H1 (cell line): ENCODE measurements around the gene PEX3. TPM values are rescaled to one million over a fixed set of nuclear protein-coding genes. Genes with fewer than 3 reads are reported as not detected.

Source experiments
- CTCF ChIA-PET: fragments of 300-600 bp; sonication (Branson Sonifier 250); formaldehyde crosslinking; loops from one replicate; lab custom pipeline; 2021; ENCODE audit not compliant: partially characterized antibody; lab: Charles Lee
- POLR2A ChIA-PET: fragments of 300-600 bp; sonication (Branson Sonifier 250); formaldehyde crosslinking; loops from one replicate; lab custom pipeline; 2021; ENCODE audit warnings: inconsistent platforms; ENCODE audit not compliant: partially characterized antibody; lab: Charles Lee
- DNase-seq, 2 experiments: peaks; one replicate each; pipeline versions ENCODE4 v3.0.0 to v3.0.0-alpha.2; 2010 to 2022; ENCODE audit warnings: low spot score in 2 of 2, low read depth in 1 of 2, mixed read lengths in 1 of 2
- FAIRE-seq: peaks from 2 replicates; lab custom pipeline; 2011; peaks lifted over from hg19 to GRCh38; lab: Jason Lieb, UNC
- H2AFZ ChIP-seq: 2 replicates; pipeline ENCODE4 v1.8.1; 2012; ENCODE audit warnings: low read length, inconsistent platforms
- H2AK5ac ChIP-seq: 2 replicates; pipeline ENCODE4 v1.6.1; 2013; ENCODE audit warnings: low read depth, low read length
- H2BK120ac ChIP-seq: replicated peaks from 2 replicates; pipeline ENCODE3; 2013; ENCODE audit warnings: low read depth, low read length, inconsistent platforms
- H2BK12ac ChIP-seq: 2 replicates; pipeline ENCODE4 v1.6.1; 2013; ENCODE audit warnings: low read depth, low read length
- H2BK15ac ChIP-seq: 2 replicates; pipeline ENCODE4 v1.6.1; 2013; ENCODE audit warnings: low read length
- H2BK20ac ChIP-seq: 2 replicates; pipeline ENCODE4 v1.6.1; 2013; ENCODE audit warnings: low read length
- H2BK5ac ChIP-seq: 2 replicates; pipeline ENCODE4 v1.6.1; 2013; ENCODE audit warnings: low read depth, low read length
- H3K14ac ChIP-seq: 2 replicates; pipeline ENCODE4 v1.6.1; 2013; ENCODE audit warnings: inconsistent platforms; ENCODE audit not compliant: insufficient read length
- H3K18ac ChIP-seq: 2 replicates; pipeline ENCODE4 v1.6.1; 2013; ENCODE audit warnings: low read length; ENCODE audit errors: extremely low read depth
- H3K23ac ChIP-seq: 2 replicates; pipeline ENCODE4 v1.6.1; 2013; ENCODE audit warnings: inconsistent platforms; ENCODE audit not compliant: insufficient read length
- H3K23me2 ChIP-seq: 2 replicates; pipeline ENCODE4 v1.6.1; 2013; ENCODE audit warnings: low read depth, low read length
- H3K27ac ChIP-seq: 2 replicates; pipeline ENCODE4 v1.6.1; 2011; ENCODE audit warnings: low read depth, low read length, inconsistent platforms
- H3K27me3 ChIP-seq, 4 experiments: replicated peaks in 1 of 4; 1 replicate in 1 of 4; 2 replicates in 3 of 4; pipeline versions ENCODE4 v1.6.1 to v1.8.1; 2011 to 2013; ENCODE audit warnings: low read length in 3 of 4, mild to moderate bottlenecking in 3 of 4, inconsistent platforms in 2 of 4, mixed read lengths in 2 of 4, moderate library complexity in 1 of 4; ENCODE audit not compliant: control insufficient read depth in 3 of 4, insufficient read depth in 3 of 4; ENCODE audit errors: extremely low read depth in 1 of 4
- H3K36me3 ChIP-seq, 4 experiments: 2 replicates each; pipeline versions ENCODE4 v1.6.1 to v1.8.1; 2011 to 2013; ENCODE audit warnings: mild to moderate bottlenecking in 4 of 4, low read length in 3 of 4, moderate library complexity in 2 of 4, control low read depth in 1 of 4, inconsistent platforms in 1 of 4; ENCODE audit not compliant: insufficient read depth in 4 of 4, control insufficient read depth in 2 of 4
- H3K4ac ChIP-seq: replicated peaks from 2 replicates; pipeline ENCODE3; 2013; ENCODE audit warnings: low read length, low read depth, mixed read lengths, inconsistent platforms; ENCODE audit not compliant: insufficient read length
- H3K4me1 ChIP-seq, 4 experiments: replicated peaks in 1 of 4; 1 replicate in 1 of 4; 2 replicates in 3 of 4; pipeline versions ENCODE4 v1.6.1 to v1.8.1; 2011 to 2013; ENCODE audit warnings: low read length in 3 of 4, inconsistent platforms in 2 of 4, mixed read lengths in 1 of 4; ENCODE audit not compliant: insufficient read depth in 4 of 4, control insufficient read depth in 3 of 4
- H3K4me2 ChIP-seq, 2 experiments: 2 replicates each; pipeline versions ENCODE4 v1.6.1 to v1.8.1; 2011 to 2013; ENCODE audit warnings: low read depth in 2 of 2, low read length in 2 of 2, control low read depth in 1 of 2, inconsistent platforms in 1 of 2, mild to moderate bottlenecking in 1 of 2; ENCODE audit not compliant: insufficient read depth in 1 of 2
- H3K4me3 ChIP-seq, 4 experiments: fragments of 200-600, 300-600 bp in 1 of 4; sonication (generic), shearing (Covaris generic), sonication (Bioruptor Twin) in 1 of 4; 2 replicates each; pipeline versions ENCODE4 v1.5.1 to v1.8.1; 2011 to 2016; ENCODE audit warnings: low read length in 4 of 4, low read depth in 3 of 4, control low read depth in 2 of 4, inconsistent platforms in 2 of 4, mild to moderate bottlenecking in 2 of 4, mixed read lengths in 1 of 4, moderate library complexity in 1 of 4; ENCODE audit not compliant: insufficient read depth in 2 of 4; ENCODE audit errors: extremely low read depth in 1 of 4
- H3K56ac ChIP-seq: replicated peaks from 2 replicates; pipeline ENCODE3; 2013; ENCODE audit warnings: low read depth, mild to moderate bottlenecking, mixed read lengths, low read length, inconsistent platforms; ENCODE audit not compliant: insufficient read length
- H3K79me1 ChIP-seq: 2 replicates; pipeline ENCODE4 v1.6.1; 2013; ENCODE audit warnings: low read depth, low read length, control low read depth
- H3K79me2 ChIP-seq, 2 experiments: 2 replicates each; pipeline versions ENCODE4 v1.6.1 to v1.8.1; 2012 to 2013; ENCODE audit warnings: low read length in 2 of 2, mild to moderate bottlenecking in 2 of 2, inconsistent platforms in 1 of 2; ENCODE audit not compliant: insufficient read depth in 2 of 2, control insufficient read depth in 1 of 2
- H3K9ac ChIP-seq, 4 experiments: replicated peaks in 1 of 4; 1 replicate in 1 of 4; 2 replicates in 3 of 4; pipeline versions ENCODE4 v1.6.1 to v1.8.1; 2011 to 2013; ENCODE audit warnings: low read depth in 3 of 4, low read length in 3 of 4, control low read depth in 2 of 4, mild to moderate bottlenecking in 2 of 4, moderate library complexity in 2 of 4, inconsistent platforms in 1 of 4; ENCODE audit errors: extremely low read depth in 1 of 4
- H3K9me3 ChIP-seq, 2 experiments: 2 replicates each; pipeline versions ENCODE4 v1.6.1 to v1.8.1; 2012 to 2013; ENCODE audit warnings: mild to moderate bottlenecking in 2 of 2, moderate library complexity in 2 of 2, control low read depth in 1 of 2, inconsistent platforms in 1 of 2, low read depth in 1 of 2, low read length in 1 of 2, mixed read lengths in 1 of 2; ENCODE audit not compliant: insufficient read depth in 2 of 2
- H4K20me1 ChIP-seq, 2 experiments: replicated peaks in 1 of 2; 2 replicates each; pipeline versions ENCODE3 to v1.8.1; 2011 to 2013; ENCODE audit warnings: inconsistent platforms in 2 of 2, low read length in 2 of 2, mild to moderate bottlenecking in 1 of 2; ENCODE audit not compliant: insufficient read depth in 2 of 2, control insufficient read depth in 1 of 2
- H4K5ac ChIP-seq: 2 replicates; pipeline ENCODE4 v1.6.1; 2013; ENCODE audit warnings: low read length, low read depth, mixed read lengths, inconsistent platforms; ENCODE audit not compliant: insufficient read length
- H4K8ac ChIP-seq: 2 replicates; pipeline ENCODE4 v1.8.0; 2013; ENCODE audit warnings: mild to moderate bottlenecking, moderate library complexity, low read length, inconsistent platforms; ENCODE audit not compliant: insufficient read depth; ENCODE audit errors: extremely low read depth
- H4K91ac ChIP-seq: replicated peaks from 2 replicates; pipeline ENCODE3; 2013; ENCODE audit warnings: low read length, mixed read lengths, inconsistent platforms; ENCODE audit not compliant: insufficient read length
- CHD2 ChIP-seq: IDR thresholded peaks from 2 replicates; pipeline ENCODE4 v1.6.1; 2012; ENCODE audit warnings: low read length, improper control_type of control experiment
- CTCF ChIP-seq, 3 experiments: IDR thresholded peaks; 1 replicate in 2 of 3; 2 replicates in 1 of 3; pipeline versions ENCODE4 v1.5.1 to v1.6.1; 2011; ENCODE audit warnings: low read length in 3 of 3, mild to moderate bottlenecking in 3 of 3, inconsistent platforms in 2 of 3, low read depth in 1 of 3, moderate library complexity in 1 of 3; ENCODE audit not compliant: insufficient read depth in 1 of 3; ENCODE audit errors: control extremely low read depth in 1 of 3
- EGR1 ChIP-seq: IDR thresholded peaks from 2 replicates; pipeline ENCODE4 v1.6.1; 2011; ENCODE audit warnings: low read depth, low read length, borderline replicate concordance
- RAD21 ChIP-seq, 2 experiments: IDR thresholded peaks in 1 of 2; conservative IDR thresholded peaks in 1 of 2; 2 replicates each; pipeline ENCODE4 v1.6.1; 2011; ENCODE audit warnings: low read depth in 2 of 2, low read length in 2 of 2, improper control_type of control experiment in 1 of 2, inconsistent platforms in 1 of 2, mild to moderate bottlenecking in 1 of 2, moderate library complexity in 1 of 2
- RFX5 ChIP-seq: IDR thresholded peaks from 2 replicates; pipeline ENCODE4 v1.6.1; 2011; ENCODE audit warnings: low read depth, low read length, improper control_type of control experiment, borderline replicate concordance
- SP2 ChIP-seq: IDR thresholded peaks from 2 replicates; pipeline ENCODE4 v1.6.1; 2012; ENCODE audit warnings: mild to moderate bottlenecking, low read length, inconsistent platforms
- SRF ChIP-seq: IDR thresholded peaks from 2 replicates; pipeline ENCODE4 v1.6.1; 2011; ENCODE audit warnings: mild to moderate bottlenecking, low read depth, low read length, moderate library complexity
- WGBS, 2 experiments: shearing (Covaris generic) in 1 of 2; methylation state at CpG; one replicate each; pipeline versions ENCODE4 v1.1.6 to v1.1.7; 2013 to 2015; ENCODE audit warnings: low lambda C conversion rate in 2 of 2, mixed read lengths in 2 of 2, inconsistent platforms in 1 of 2, low coverage in 1 of 2, missing lambda C conversion rate in 1 of 2; ENCODE audit not compliant: insufficient replicate concordance in 2 of 2, insufficient coverage in 1 of 2, insufficient read length in 1 of 2; ENCODE audit errors: extremely low coverage in 1 of 2, missing lambda C conversion rate in 1 of 2; 5-methylcytosine and 5-hydroxymethylcytosine counted together
- polyA plus RNA-seq, 7 experiments: library from polyadenylated mRNA; depleted of rRNA in 3 of 7; stranded (reverse) in 5 of 7; unstranded in 2 of 7; fragments of >200 nt in 5 of 7; fragments of 200-250 nt in 2 of 7; gene quantifications; 1 replicate in 5 of 7; 2 replicates in 1 of 7; 4 replicates in 1 of 7; pipeline versions ENCODE4 v1.2.1 to v1.2.3, GENCODE V29; 2011 to 2013; ENCODE audit warnings: missing spikeins in 2 of 7, mixed read lengths in 2 of 7
- total RNA-seq: library from RNA; stranded (reverse); fragmentation: NEBNext Ultra II Directional; extraction: Animal tissue kit (Norgen Biotek cat#: 25700); gene quantifications from 2 replicates; pipeline ENCODE4 v1.2.1, GENCODE V29; 2021

PEX3 gene
- total and polyA plus RNA-seq, 2 of the 8 experiments (the other 6 are each of a cell fraction or from before 2014, with no cell fraction given) = 8.0 to 16.8 TPM

GRCh38 chr6:143529095-143529494 lies 78.5 kb downstream of the PEX3 start:
- DNase-seq (no peak), FAIRE-seq (no peak)

More at GRCh38 chr6:143529095-143529494, 78.5 kb downstream of the PEX3 start:
- TF ChIP-seq RAD21 (IDR thresholded peaks at IDR 0.05 in 1 of 2, conservative IDR thresholded peaks at IDR 0.05 in 1 of 2; ENCODE audit: low read depth in 2 of 2, low read length in 2 of 2) (peak; percentile 56 to 57), RFX5 (no peak), CHD2 (no peak), SRF (no peak), SP2 (no peak), EGR1 (no peak), CTCF (IDR thresholded peaks at IDR 0.05; ENCODE audit: control extremely low read depth in 1 of 3, insufficient read depth in 1 of 3, low read depth in 1 of 3, low read length in 3 of 3) (peak in 2 of 3 experiments; percentile 16 to 56; a peak in 2 of 4 replicates)
- Histone ChIP-seq H3K27me3 (peaks cover 0 to 2% (median 0%) of the 10 kb centered on the region in 4 experiments; a peak in 1 of 7 replicates), H3K18ac (no peak overlapping the region), H3K4me3 (no peak overlapping the region), H3K23ac (no peak overlapping the region), H3K36me3 (no peaks in the 10 kb centered on the region), H3K4me2 (no peak overlapping the region), H3K4ac (no peak overlapping the region), H2BK15ac (no peak overlapping the region), H4K91ac (no peak overlapping the region), H3K79me2 (no peaks in the 10 kb centered on the region), H3K9me3 (no peaks in the 10 kb centered on the region), H2BK12ac (no peak overlapping the region), H4K20me1 (no peaks in the 10 kb centered on the region), H2BK5ac (no peak overlapping the region), H4K8ac (no peak overlapping the region), H2AFZ (no peak overlapping the region), H3K14ac (no peak overlapping the region), H2BK120ac (no peak overlapping the region), H2BK20ac (no peak overlapping the region), H3K27ac (no peak overlapping the region), H4K5ac (no peak overlapping the region), H3K56ac (no peak overlapping the region), H3K9ac (no peak overlapping the region), H3K79me1 (no peaks in the 10 kb centered on the region), H3K4me1 (no peaks in the 10 kb centered on the region), H3K23me2 (no peaks in the 10 kb centered on the region; the same call in 1 of the 2 replicates), H2AK5ac (no peak overlapping the region)
- POLR2A ChIA-PET = no interaction called here
- 52% methylated on average over 2 of the region's 2 CpGs; no CpG with 5 or more reads in 1 of the 2 experiments for WGBS, 2 experiments
- CTCF ChIA-PET = interaction anchor here (0.6 to 1.7 kb wide), 15 partner anchors 8 to 771 kb away, joined by 3 to 7 read pairs (median 4); no protein-coding TSS in a partner anchor
